Suppressor macrophage (primary cell): ENCODE data around the gene POU6F2.

Experiments
- DNase-seq, 4 experiments: peaks; one replicate each; pipeline ENCODE4 v3.0.0-alpha.2; 2020 to 2022

Gene POU6F2

GRCh38 chr7:39197831-39198230 is 220.1 kb downstream of the POU6F2 start:
- no peak for DNase-seq

DNA sequence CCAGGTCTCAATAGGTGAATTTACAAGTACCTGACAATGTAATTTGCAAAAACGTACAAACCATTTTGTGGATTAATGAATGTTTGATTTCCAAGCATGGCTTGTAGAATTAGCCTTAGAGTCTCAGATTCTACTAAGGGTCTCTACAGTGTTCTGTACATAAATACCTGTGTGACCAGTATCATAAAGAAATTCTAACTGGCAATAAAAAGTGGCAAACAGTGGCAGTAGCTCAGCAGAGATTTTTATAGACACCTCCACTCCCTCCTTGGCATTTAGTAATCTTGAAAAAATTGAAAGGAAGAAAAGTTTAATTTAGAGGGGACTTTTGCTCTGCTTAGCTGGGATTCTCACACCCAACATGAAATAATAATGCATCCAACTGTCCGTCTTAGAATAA is 220.8 kb downstream of the POU6F2 start:
- no peak for DNase-seq

DNA sequence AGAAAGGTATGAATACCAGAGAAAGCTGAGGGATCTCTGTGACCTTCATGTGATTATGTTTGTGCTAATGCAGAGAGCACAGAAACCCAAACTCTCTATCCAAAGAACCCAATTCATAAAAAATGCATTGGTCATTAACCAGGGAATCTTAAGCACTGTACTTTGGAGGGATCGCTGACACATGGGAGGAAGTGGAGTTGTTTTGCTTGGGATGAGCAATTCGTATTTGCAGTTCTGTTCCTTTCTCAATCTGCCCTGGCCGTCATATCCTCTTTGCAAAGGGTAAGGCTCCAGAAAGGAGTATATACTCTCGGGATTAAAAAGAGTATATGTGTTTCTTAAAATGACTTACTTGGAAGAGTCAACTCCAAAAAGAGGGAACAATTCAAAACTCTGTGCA is 221.3 kb downstream of the POU6F2 start:
- DNase-seq: no peak

DNA sequence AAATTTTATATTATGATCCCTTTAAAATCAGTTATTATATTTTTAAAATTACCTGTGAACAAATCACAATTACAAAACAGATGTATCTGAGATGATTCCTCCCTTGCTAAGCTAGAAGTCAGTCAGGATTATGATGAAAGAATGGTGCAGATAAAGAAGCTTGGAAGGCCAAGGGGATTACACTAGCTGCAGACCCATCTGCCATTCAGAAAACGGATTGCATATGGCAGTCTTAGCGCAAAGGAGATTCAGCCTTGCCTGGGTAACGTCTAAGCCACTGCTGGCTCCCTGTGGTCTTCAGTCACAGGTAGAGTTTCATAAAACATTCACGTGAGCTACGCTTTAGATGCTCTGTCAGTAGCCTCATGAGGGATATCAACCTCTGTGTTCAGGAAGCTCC is 222.2 kb downstream of the POU6F2 start:
- no peak for DNase-seq

GRCh38 chr7:39202041-39202440 is 224.3 kb downstream of the POU6F2 start:
- DNase-seq: no peak

DNA sequence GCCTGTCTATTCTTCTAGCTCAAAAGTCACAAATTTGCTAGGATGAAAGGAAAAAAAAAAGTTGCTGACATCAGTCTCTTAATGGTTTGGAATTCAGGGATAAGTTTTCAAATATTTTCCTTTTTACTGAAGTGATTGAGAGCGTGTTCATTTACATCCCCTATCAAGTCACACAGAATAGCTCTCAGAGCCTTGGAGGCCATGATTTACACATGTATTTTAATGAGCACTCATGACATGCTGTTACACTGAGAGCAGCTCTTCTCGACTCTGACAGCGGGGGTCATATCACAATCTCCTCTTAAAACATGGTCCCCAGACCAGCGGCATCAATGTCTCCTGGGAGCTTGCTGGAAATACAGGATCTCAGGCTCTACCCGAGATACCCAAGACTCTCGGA is 232.7 kb downstream of the POU6F2 start:
- DNase-seq: no peak

GRCh38 chr7:39211581-39211980 is 233.9 kb downstream of the POU6F2 start:
- DNase-seq: no peak

DNA sequence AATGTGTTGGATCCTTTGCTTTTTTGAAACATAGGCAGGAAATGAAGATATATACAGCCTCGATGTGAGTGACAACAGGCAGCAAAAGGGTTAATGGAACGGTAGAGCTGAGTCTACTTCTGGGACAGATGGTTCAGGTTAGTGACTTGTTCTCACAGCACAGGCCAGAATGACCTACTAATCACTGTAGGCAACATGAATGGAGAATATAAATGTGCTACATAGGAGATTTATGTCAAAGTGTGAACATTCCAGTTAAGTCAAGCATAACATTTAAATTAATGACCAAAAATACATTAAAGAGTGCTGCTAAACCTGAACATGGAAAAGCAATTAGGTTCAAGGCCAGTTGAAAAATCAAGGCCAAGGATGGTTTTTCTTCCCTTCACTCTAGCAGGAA is 235.2 kb downstream of the POU6F2 start:
- DNase-seq: no peak

- DNase-seq: no peak
These were observed 240.1 kb downstream of the POU6F2 start for GRCh38 chr7:39217783-39218182.

- no peak for DNase-seq
These were observed 242.2 kb downstream of the POU6F2 start for GRCh38 chr7:39219869-39220268.

GRCh38 chr7:39221901-39222300 is 244.2 kb downstream of the POU6F2 start:
- no peak for DNase-seq

GRCh38 chr7:39228946-39229345 is 251.2 kb downstream of the POU6F2 start:
- DNase-seq: no peak

DNA sequence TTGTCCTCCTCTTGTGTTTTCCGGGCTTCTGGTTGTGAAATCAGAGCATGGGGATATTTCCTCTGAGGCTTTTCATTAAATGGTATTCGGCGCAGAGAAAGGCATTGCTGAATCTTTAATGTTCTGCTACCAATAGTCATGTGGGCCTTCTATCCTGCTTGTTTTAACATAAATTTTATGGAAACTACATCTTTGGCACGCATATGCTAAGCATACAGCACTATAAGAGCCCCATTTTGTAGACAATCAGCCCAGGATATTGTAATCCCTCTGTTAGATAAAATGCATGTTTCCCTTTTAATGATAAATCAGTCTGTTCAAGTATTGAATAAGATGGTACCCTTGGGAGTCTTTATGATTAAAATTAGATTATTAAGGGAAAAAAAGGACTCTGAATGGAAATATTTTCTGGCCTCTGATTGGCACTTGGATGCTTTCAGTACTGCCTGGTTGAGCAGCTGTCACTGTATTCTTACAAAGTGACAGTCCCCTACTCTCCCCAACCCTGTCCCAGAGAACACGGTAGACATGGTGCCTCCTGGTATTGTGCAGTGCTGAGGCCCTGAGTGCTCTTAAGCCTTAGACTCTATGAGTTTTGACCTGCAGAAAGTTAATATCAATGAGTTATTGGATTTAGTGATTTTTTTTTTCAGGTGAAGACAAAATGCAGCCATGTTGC is 256.3 kb downstream of the POU6F2 start:
- no peak for DNase-seq

DNA sequence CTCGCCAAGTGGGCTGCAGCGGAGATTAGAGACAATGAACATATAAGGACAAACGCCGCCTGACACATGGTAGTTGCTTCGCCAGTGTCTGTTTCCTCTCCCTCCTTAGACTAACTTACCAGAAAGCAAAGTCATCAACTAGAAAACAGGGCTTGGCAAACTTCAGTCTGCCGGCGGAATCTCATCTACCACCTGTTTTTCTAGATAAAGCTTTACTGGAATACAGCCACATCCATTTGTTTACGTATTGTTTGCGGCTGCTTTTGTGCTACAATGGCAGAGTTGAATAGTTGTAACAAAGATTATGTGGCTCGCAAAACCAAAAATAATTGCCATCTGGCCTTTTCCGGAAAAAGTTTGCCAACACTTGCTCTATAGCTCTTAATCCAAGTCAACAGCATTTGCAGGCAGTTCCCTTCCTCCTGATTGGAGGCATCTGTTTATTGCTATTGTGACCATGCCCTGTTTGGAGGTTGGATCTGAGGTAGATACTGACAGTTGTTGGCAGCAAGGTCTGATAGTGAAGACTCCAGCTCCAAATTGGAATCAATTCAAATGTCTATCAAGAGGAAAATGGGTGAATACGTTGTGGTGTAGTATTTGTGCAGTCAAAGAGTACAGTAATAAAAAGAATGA is 260.6 kb downstream of the POU6F2 start:
- no peak for DNase-seq

GRCh38 chr7:39240864-39241263 is 263.2 kb downstream of the POU6F2 start:
- no peak for DNase-seq

- no peak for DNase-seq
These were observed 269.9 kb downstream of the POU6F2 start for GRCh38 chr7:39247576-39247975.

DNA sequence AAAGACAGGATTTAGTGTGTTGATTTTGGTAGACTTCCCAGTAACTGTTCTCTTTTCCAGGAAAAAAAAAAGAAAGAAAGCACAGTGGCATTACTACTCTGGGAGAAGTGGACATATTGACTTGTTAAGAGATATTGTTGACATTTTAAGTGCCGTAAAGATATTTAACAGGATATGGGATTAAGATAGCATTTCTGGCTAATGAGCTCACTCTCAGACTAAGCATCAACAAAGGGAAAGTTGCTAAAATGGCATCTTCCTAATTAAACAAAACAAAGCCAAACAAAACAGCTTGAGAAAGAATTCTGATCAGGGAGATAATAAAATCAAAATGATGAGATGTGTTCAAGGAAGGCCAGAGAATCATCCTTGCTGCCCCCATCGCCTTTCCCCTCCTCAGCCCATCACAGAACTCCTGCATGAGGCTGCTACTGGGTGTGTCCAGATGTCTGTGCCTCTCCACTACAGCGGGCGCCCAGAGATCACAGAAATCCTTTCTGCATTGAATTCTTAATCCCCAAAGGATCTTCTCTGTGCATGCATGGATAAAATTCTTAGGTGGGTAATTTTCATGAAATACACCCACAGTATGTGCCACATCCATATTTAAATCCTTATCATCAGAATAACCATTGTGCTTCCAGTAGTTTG is 270.5 kb downstream of the POU6F2 start:
- DNase-seq: no peak

GRCh38 chr7:39248692-39249090 is 271.0 kb downstream of the POU6F2 start:
- DNase-seq: no peak

DNA sequence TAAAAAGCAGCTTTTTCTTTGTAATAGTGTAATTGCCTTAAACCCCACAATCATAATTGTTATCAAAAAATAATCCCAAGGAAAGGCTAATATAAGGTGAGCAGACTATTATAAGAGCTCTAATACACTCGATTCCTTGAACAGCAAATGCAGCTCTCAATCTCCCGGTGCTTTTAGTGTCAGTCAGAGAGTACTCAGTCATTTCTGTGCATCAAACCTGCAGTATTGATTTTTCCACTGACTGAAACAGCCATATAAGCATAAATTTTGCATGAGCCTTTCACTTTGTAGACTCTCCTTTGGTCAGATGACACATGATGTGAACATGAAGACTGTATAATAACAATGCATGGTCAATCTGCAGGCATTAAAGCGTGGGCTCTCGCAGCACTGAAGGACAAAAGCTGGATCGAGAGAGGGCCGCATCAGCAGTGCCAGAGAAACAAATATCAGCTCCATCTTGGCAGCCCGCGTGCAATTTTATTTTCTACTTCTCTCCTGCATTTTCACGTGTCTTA is 272.0 kb downstream of the POU6F2 start:
- DNase-seq: no peak

- no peak for DNase-seq
These were observed 275.2 kb downstream of the POU6F2 start for GRCh38 chr7:39252916-39253315.

- DNase-seq: no peak
These were observed 281.8 kb downstream of the POU6F2 start for GRCh38 chr7:39259391-39260003.

DNA sequence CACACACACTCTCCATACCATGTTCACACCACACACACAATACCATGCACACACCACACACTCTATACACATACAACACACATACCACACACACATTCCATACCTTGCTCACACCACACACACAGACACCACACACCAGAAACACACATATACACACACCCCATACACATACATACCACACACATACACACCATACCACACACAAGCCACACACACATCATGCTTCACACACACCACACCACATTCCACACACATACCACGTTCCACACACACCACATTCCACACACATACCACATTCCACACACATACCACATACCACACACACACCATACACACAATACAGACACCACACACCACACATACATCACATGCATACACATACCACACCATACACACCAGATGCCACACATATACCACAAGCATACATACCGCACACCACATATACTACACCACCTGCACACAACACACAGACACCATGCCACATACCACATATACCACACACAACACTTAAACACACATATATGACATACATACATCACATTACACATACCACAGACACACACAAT is 282.7 kb downstream of the POU6F2 start:
- DNase-seq: no peak

DNA sequence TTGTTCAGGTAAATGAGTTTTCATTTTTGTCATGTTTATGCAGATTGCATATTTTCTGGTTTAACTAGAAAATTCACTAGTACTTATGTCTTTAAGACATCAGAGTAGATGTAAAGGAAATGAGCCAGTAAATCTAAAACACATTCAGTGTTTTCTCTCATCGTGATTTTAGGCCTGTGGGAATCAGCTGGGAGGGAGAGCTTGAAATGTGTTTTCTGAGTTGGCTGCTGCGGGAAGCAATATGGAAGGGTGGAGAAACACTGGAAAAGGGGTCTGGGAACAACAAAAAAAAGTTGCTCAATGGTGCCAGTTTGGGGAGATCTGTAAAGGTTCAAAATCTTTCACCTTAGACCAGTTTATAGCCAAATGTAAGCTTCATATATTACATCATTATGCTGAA is 284.1 kb downstream of the POU6F2 start:
- DNase-seq: no peak
